Activated CD4-positive, alpha-beta T cell treated with anti-CD3 and anti-CD28 coated beads, Interleukin-2, amount 50 U/mL, for 16 hours (primary cell): Measurements from ENCODE around the gene LRRC8B.
"Not testable (repeated sequence)": the region's sequence is repeated elsewhere in the genome, so short reads cannot be mapped to it uniquely, and the experiment has no call there.

ENCODE experiments used
- DNase-seq: peaks from one replicate; pipeline ENCODE4 v3.0.0-alpha.2; 2020

LRRC8B gene

GRCh38 chr1:89524369-89525168, at the start of gene LRRC8B:
Gene LRRC8B (plus strand): TSS chr1:89524829. CDS start chr1:89582651, 57,822 bp downstream.
- DNase-seq, result peak; percentile 95

- no peak for DNase-seq
Measured at GRCh38 chr1:89475269-89475668, 49.4 kb upstream of the LRRC8B start.

GRCh38 chr1:89476072-89476471, 48.6 kb upstream of the LRRC8B start:
- no peak for DNase-seq

GRCh38 chr1:89483010-89483756, 41.4 kb upstream of the LRRC8B start:
- DNase-seq, result peak; percentile 81

GRCh38 chr1:89483757-89484077, 40.9 kb upstream of the LRRC8B start:
- no peak for DNase-seq

GRCh38 chr1:89484092-89485038, 40.3 kb upstream of the LRRC8B start:
- no peak for DNase-seq

GRCh38 chr1:89487972-89488371, 36.7 kb upstream of the LRRC8B start:
- peak; percentile 68 for DNase-seq

GRCh38 chr1:89489047-89489729, 35.4 kb upstream of the LRRC8B start:
- no peak for DNase-seq

- DNase-seq, result no peak
Measured at GRCh38 chr1:89490389-89490788, 34.2 kb upstream of the LRRC8B start.

GRCh38 chr1:89499320-89499719, 25.3 kb upstream of the LRRC8B start:
- DNase-seq, result no peak

GRCh38 chr1:89502042-89502441, 22.6 kb upstream of the LRRC8B start:
- DNase-seq, result no peak

GRCh38 chr1:89502895-89503294, 21.7 kb upstream of the LRRC8B start:
- no peak for DNase-seq

- DNase-seq, result no peak
Measured at GRCh38 chr1:89503690-89504089, 20.9 kb upstream of the LRRC8B start.

- not testable (repeated sequence) for DNase-seq
Measured at GRCh38 chr1:89510061-89510460, 14.6 kb upstream of the LRRC8B start.

GRCh38 chr1:89512996-89513720, 11.5 kb upstream of the LRRC8B start:
- no peak for DNase-seq

GRCh38 chr1:89516055-89516454, 8.6 kb upstream of the LRRC8B start:
- DNase-seq, result no peak

GRCh38 chr1:89518221-89518631, 6.4 kb upstream of the LRRC8B start:
- no peak for DNase-seq

GRCh38 chr1:89519779-89520358, 4.8 kb upstream of the LRRC8B start:
- peak; percentile 52 for DNase-seq

GRCh38 chr1:89521977-89522376, 2.7 kb upstream of the LRRC8B start:
- not testable (repeated sequence) for DNase-seq

- DNase-seq, result peak; percentile 82
Measured at GRCh38 chr1:89523572-89524368, 859 bp upstream of the LRRC8B start.
